K562 (cell line): ENCODE results near the gene MOCS3. TPM values are rescaled to one million over a fixed set of nuclear protein-coding genes. Genes with fewer than 3 reads are reported as not detected.

Experiments used
- CREB3 ChIP-seq: fragments of 450-650 bp; conservative IDR thresholded peaks from 2 replicates; pipeline ENCODE4 v1.6.1; 2016; ENCODE audit warnings: missing genetic modification characterization, low read depth, mild to moderate bottlenecking, missing compliant biosample characterization, moderate library complexity
- CREBBP ChIP-seq: IDR thresholded peaks from one replicate; pipeline ENCODE4 v1.6.1; 2012; ENCODE audit warnings: low read depth, mild to moderate bottlenecking, control low read depth, inconsistent platforms, low read length
- E2F3 ChIP-seq: fragments of 250-450 bp; sonication (Bioruptor Pico); IDR thresholded peaks from 2 replicates; pipeline ENCODE4 v1.4.0; 2020; ENCODE audit warnings: mild to moderate bottlenecking
- GATA2 ChIP-seq: sonication (generic); formaldehyde crosslinking; IDR thresholded peaks from 2 replicates; pipeline ENCODE4 v1.4.0; 2020; ENCODE audit warnings: mild to moderate bottlenecking, missing genetic modification reagents
- KDM5B ChIP-seq: fragments of 200-600 bp; sonication (generic); IDR thresholded peaks from 2 replicates; pipeline ENCODE4 v1.6.1; 2012; ENCODE audit warnings: low read depth, mild to moderate bottlenecking, moderate library complexity, low read length, control low read depth, inconsistent platforms; ENCODE audit not compliant: insufficient replicate concordance
- KHSRP ChIP-seq: fragments of 450-650 bp; IDR thresholded peaks from 2 replicates; pipeline ENCODE4 v1.6.1; 2017
- NFIC ChIP-seq: fragments of 450-650 bp; IDR thresholded peaks from 2 replicates; pipeline ENCODE4 v1.6.1; 2017; ENCODE audit warnings: mild to moderate bottlenecking, inconsistent platforms
- NFIX ChIP-seq: fragments of 250-450 bp; sonication (Bioruptor Pico); IDR thresholded peaks from 2 replicates; pipeline ENCODE4 v1.4.0; 2020; ENCODE audit warnings: low read depth, mild to moderate bottlenecking, moderate library complexity
- NKRF ChIP-seq: fragments of 450-650 bp; IDR thresholded peaks from 2 replicates; pipeline ENCODE4 v1.6.1; 2016; ENCODE audit warnings: borderline replicate concordance
- NRF1 ChIP-seq, 2 experiments: fragments of 450-650 bp; IDR thresholded peaks in 1 of 2; conservative IDR thresholded peaks in 1 of 2; 2 replicates each; pipeline ENCODE4 v1.6.1; 2014; ENCODE audit warnings: mild to moderate bottlenecking in 2 of 2
- POLR2G ChIP-seq: fragments of 200-400 bp; formaldehyde crosslinking; IDR thresholded peaks from 2 replicates; pipeline ENCODE4 v1.6.1; 2017; ENCODE audit warnings: low read depth, mild to moderate bottlenecking, antibody characterized with exemption, low read length, moderate library complexity
- SLC30A9 ChIP-seq: fragments of 250-450 bp; sonication (Bioruptor Pico); IDR thresholded peaks from 2 replicates; pipeline ENCODE4 v1.8.0; 2022; ENCODE audit warnings: mild to moderate bottlenecking, moderate library complexity
- THRA ChIP-seq: fragments of 450-650 bp; IDR thresholded peaks from 2 replicates; pipeline ENCODE4 v1.6.1; 2017; ENCODE audit warnings: mild to moderate bottlenecking, moderate library complexity
- ZFP1 ChIP-seq: fragments of 450-650 bp; formaldehyde crosslinking; IDR thresholded peaks from 2 replicates; pipeline ENCODE4 v1.4.0; 2020; ENCODE audit warnings: mild to moderate bottlenecking, mixed read lengths
- ZFP91 ChIP-seq: sonication (generic); formaldehyde crosslinking; IDR thresholded peaks from 2 replicates; pipeline ENCODE4 v1.8.0; 2022; ENCODE audit warnings: mild to moderate bottlenecking, missing genetic modification reagents
- ZHX1 ChIP-seq: fragments of 150-350 bp; conservative IDR thresholded peaks from 2 replicates; pipeline ENCODE4 v1.6.1; 2014; ENCODE audit warnings: low read length
- ZNF76 ChIP-seq: fragments of 250-450 bp; sonication (Bioruptor Pico); IDR thresholded peaks from 2 replicates; pipeline ENCODE4 v1.4.0; 2020; ENCODE audit warnings: mild to moderate bottlenecking, moderate library complexity, borderline replicate concordance
- ZNF785 ChIP-seq: fragments of 250-450 bp; sonication (Bioruptor Pico); IDR thresholded peaks from 2 replicates; pipeline ENCODE4 v1.4.0; 2020; ENCODE audit warnings: mild to moderate bottlenecking
- polyA plus RNA-seq, 8 experiments: library from polyadenylated mRNA; depleted of rRNA in 4 of 8; stranded (reverse) in 5 of 8; unstranded in 3 of 8; fragments of >200 nt; fragmentation: Nextera tagmentation in 2 of 8; fragmentation: Illumina TruSeq in 1 of 8; extraction: Ambion mirVana in 2 of 8; extraction: Trizol in 1 of 8; gene quantifications; 2 replicates each; pipeline versions ENCODE4 v1.2.1 to v1.2.3, GENCODE V29; 2011 to 2014; ENCODE audit warnings: inconsistent platforms in 1 of 8, missing spikeins in 1 of 8
- total RNA-seq, 7 experiments: library from RNA; depleted of rRNA in 6 of 7; stranded (reverse); fragments of >200 nt in 6 of 7; fragmentation: Illumina TruSeq in 2 of 7; extraction: Trizol in 2 of 7; gene quantifications; 2 replicates each; pipeline versions ENCODE4 v1.2.1 to v1.2.3, GENCODE V29; 2011 to 2021; ENCODE audit warnings: low replicate concordance in 1 of 7

Gene MOCS3
- total and polyA plus RNA-seq, 9 of the 15 experiments (the other 6 are each of a cell fraction or from before 2014, with no cell fraction given): 0.70 to 6.2 (median 2.9) TPM

- TF ChIP-seq ZFP91: no peak
- TF ChIP-seq KHSRP: 0 out of 2 replicates have a peak, but pooled peaks have one; percentile 42
- TF ChIP-seq NRF1 (conservative IDR thresholded peaks at IDR 0.05 in 1 of 2, IDR thresholded peaks at IDR 0.05 in 1 of 2): peak in 1 of 2 experiments; percentile 8; a peak in 1 of 4 replicates
- peak; percentile 92 for TF ChIP-seq POLR2G
- no peak for TF ChIP-seq ZNF76 (CRISPR knock-in tag)
- peak; percentile 77 for TF ChIP-seq NKRF
- no peak for TF ChIP-seq NFIX (CRISPR knock-in tag)
- no peak for TF ChIP-seq ZNF785
- TF ChIP-seq GATA2 (CRISPR knock-in tag): no peak
- TF ChIP-seq SLC30A9: no peak
- no peak for TF ChIP-seq CREB3 (tag)
- no peak for TF ChIP-seq THRA
- peak; percentile 36; the same call in 1 of the 2 replicates for TF ChIP-seq NFIC
- TF ChIP-seq KDM5B: peak; percentile 98
- TF ChIP-seq E2F3 (CRISPR knock-in tag): no peak
- no peak for TF ChIP-seq CREBBP
- no peak for TF ChIP-seq ZFP1 (CRISPR knock-in tag)
- no peak for TF ChIP-seq ZHX1
Measured at GRCh38 chr20:50957798-50958614, 612 bp upstream of the MOCS3 start, which contains the start of gene DPM1 (continued).
